ENCODE measurements around the gene LGALS3BP. TPM values are rescaled to one million over a fixed set of nuclear protein-coding genes. Genes with fewer than 3 reads are reported as not detected.
"Not testable (repeated sequence)": the region's sequence is repeated elsewhere in the genome, so short reads cannot be mapped to it uniquely, and the experiment has no call there.

LGALS3BP gene
- total RNA-seq, 4 donors from 2014 or later, result 193 to 443 (median 390) TPM

- 84 to 93% methylated on average over 24 to 26 of the region's 26 CpGs for WGBS, 2 donors
- Histone ChIP-seq H3K27ac (no peak overlapping the region), H3K36me3 (no peaks in the 10 kb centered on the region), H3K4me1 (peaks cover 2 to 8% of the 10 kb centered on the region in 2 donors), H3K9me3 (no peaks in the 10 kb centered on the region), H3K27me3 (no peaks in the 10 kb centered on the region), H3K4me3 (replicated peaks in 1 of 3) (no peak overlapping the region)
- TF ChIP-seq CTCF (IDR thresholded peaks at IDR 0.05) (no peak), POLR2A (IDR thresholded peaks at IDR 0.05) (no peak)
- no peak for DNase-seq
- intact Hi-C loops (cut with DNase I), result no loop called here
Measured at GRCh38 chr17:78966123-78966813, 13.5 kb downstream of the LGALS3BP start.

DNA sequence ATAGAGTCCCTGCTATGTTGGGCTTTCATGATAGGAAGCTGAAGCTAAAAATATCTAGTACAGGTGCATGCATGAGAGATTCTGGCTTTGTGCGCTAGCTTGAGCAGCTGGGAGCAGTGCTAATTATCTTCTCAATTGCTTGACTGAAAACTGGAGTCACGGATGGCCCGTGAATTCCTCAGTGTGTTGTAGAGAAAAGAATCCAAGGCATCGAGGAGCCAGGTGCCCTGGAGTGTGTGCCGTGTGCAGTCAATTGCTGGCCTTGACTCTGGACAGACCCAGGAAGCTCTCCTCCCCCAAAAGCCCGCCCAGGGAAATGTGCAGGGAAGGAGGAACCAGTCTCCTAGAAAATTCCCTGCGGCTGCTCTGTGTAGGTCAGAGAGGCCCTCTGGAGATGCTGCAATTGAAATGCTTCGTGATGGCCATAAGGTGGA, 14.2 kb downstream of the LGALS3BP start:
- peak in 1 of 2 donors; percentile 9 for DNase-seq

DNA sequence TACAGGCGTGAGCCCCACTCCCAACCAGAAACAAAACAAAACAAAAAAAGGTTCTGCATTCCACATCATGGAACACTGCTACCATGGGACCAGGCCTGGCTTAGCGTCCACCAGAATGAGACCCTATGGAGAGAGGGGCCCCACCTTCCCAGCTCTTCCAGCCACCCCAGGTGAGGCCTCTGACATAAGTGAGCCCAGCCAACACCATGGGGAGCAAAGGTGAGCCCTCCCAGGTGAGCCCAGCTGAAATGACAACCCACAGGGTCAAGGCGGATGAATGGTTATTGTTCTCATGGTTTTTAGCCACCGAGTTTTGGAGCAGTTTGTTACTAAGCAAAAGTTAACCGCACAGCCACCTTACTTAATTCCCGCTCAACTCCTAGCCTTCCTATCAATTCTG, 16.3 kb downstream of the LGALS3BP start:
- TF ChIP-seq POLR2A (IDR thresholded peaks at IDR 0.05), result no peak
- no peak for TF ChIP-seq CTCF (IDR thresholded peaks at IDR 0.05)
- Histone ChIP-seq H3K4me1 (no peaks in the 10 kb centered on the region), H3K27ac (no peak overlapping the region), H3K9me3 (no peaks in the 10 kb centered on the region), H3K4me3 (replicated peaks in 1 of 3) (no peak overlapping the region), H3K36me3 (no peaks in the 10 kb centered on the region), H3K27me3 (no peaks in the 10 kb centered on the region)
- 91 to 95% methylated on average over 5 to 6 of the region's 6 CpGs for WGBS, 2 donors
- intact Hi-C loops (cut with DNase I), result no loop called here
- no peak for DNase-seq

More for the DNA sequence above, 14.2 kb downstream of the LGALS3BP start:
- Histone ChIP-seq H3K4me3 (replicated peaks in 1 of 3) (no peak overlapping the region), H3K4me1 (peaks cover 0 to under 1% of the 10 kb centered on the region in 2 donors), H3K36me3 (no peaks in the 10 kb centered on the region), H3K27ac (no peak overlapping the region), H3K27me3 (no peaks in the 10 kb centered on the region), H3K9me3 (no peaks in the 10 kb centered on the region)
- 60 to 72% methylated on average over 8 of the region's 8 CpGs for WGBS, 2 donors
- intact Hi-C loops (cut with DNase I), result no loop called here
- TF ChIP-seq POLR2A (IDR thresholded peaks at IDR 0.05) (no peak), CTCF (IDR thresholded peaks at IDR 0.05) (no peak)

GRCh38 chr17:78962984-78963348, 16.8 kb downstream of the LGALS3BP start:
- H3K4me1 ChIP-seq; intact Hi-C loops (cut with DNase I): not testable (repeated sequence)
- 93 to 99% methylated on average over 7 to 8 of the region's 8 CpGs for whole genome bisulfite sequencing, 2 donors

GRCh38 chr17:78962345-78962983, 17.3 kb downstream of the LGALS3BP start:
- DNase-seq, result no peak
- Histone ChIP-seq H3K4me1 (no peaks in the 10 kb centered on the region), H3K36me3 (no peaks in the 10 kb centered on the region), H3K4me3 (replicated peaks in 1 of 3) (no peak overlapping the region), H3K27ac (no peak overlapping the region), H3K27me3 (no peaks in the 10 kb centered on the region), H3K9me3 (no peaks in the 10 kb centered on the region)
- intact Hi-C loops (cut with DNase I), result no loop called here
- WGBS, 2 donors, result 76 to 82% methylated on average over 16 to 17 of the region's 19 CpGs
- TF ChIP-seq CTCF (IDR thresholded peaks at IDR 0.05), result no peak
- TF ChIP-seq POLR2A (IDR thresholded peaks at IDR 0.05), result no peak

More at GRCh38 chr17:78962984-78963348, 16.8 kb downstream of the LGALS3BP start:
- not testable (repeated sequence) for H3K27me3 ChIP-seq; H3K36me3 ChIP-seq; H3K9me3 ChIP-seq; DNase-seq; H3K4me3 ChIP-seq (replicated peaks in 1 of 3); H3K27ac ChIP-seq
